ENCODE data around the gene GADL1.

GADL1 gene

GRCh38 chr3:30760737-30761136, 133.7 kb downstream of the GADL1 start:
- Histone ChIP-seq H3K9me2 (replicated peaks; ENCODE audit: control insufficient read depth, low read length) (no peaks in the 10 kb centered on the region), H4K20me1 (ENCODE audit: control insufficient read depth, insufficient read depth, low read depth, low read length) (no peaks in the 10 kb centered on the region), H3K79me2 (ENCODE audit: control insufficient read depth, low read length) (no peaks in the 10 kb centered on the region), H3K4me2 (ENCODE audit: low read length) (no peak overlapping the region), H3K4me3 (ENCODE audit: low read length) (no peak overlapping the region), H3K27ac (ENCODE audit: low read depth, low read length) (no peak overlapping the region), H3K36me3 (ENCODE audit: control insufficient read depth, low read length) (no peaks in the 10 kb centered on the region), H3K9me3 (ENCODE audit: control insufficient read depth, insufficient read depth, low read length) (no peaks in the 10 kb centered on the region), H3F3A (ENCODE audit: control insufficient read depth, insufficient read depth) (no peaks in the 10 kb centered on the region), H3K27me3 (ENCODE audit: control insufficient read depth, low read length) (0 out of 2 replicates have a peak, but pooled peaks cover 3% of the 10 kb centered on the region), H3K4me1 (ENCODE audit: control insufficient read depth, low read length) (no peaks in the 10 kb centered on the region)
- TF ChIP-seq CTCF (IDR thresholded peaks at IDR 0.05; ENCODE audit: low read depth, low read length, poor library complexity, severe bottlenecking), result no peak

- H3K4me3 ChIP-seq (ENCODE audit: low read length), result no peak overlapping the region
- no peaks in the 10 kb centered on the region for H4K20me1 ChIP-seq (ENCODE audit: control insufficient read depth, insufficient read depth, low read depth, low read length)
- H3K9me3 ChIP-seq (ENCODE audit: control insufficient read depth, insufficient read depth, low read length), result no peaks in the 10 kb centered on the region
- H3K36me3 ChIP-seq (ENCODE audit: control insufficient read depth, low read length), result no peaks in the 10 kb centered on the region
- H3K4me1 ChIP-seq (ENCODE audit: control insufficient read depth, low read length), result no peaks in the 10 kb centered on the region
- H3K79me2 ChIP-seq (ENCODE audit: control insufficient read depth, low read length), result no peaks in the 10 kb centered on the region
- no peaks in the 10 kb centered on the region for H3K9me2 ChIP-seq (replicated peaks; ENCODE audit: control insufficient read depth, low read length)
- H3K27ac ChIP-seq (ENCODE audit: low read depth, low read length), result no peak overlapping the region
- no peak overlapping the region for H3K4me2 ChIP-seq (ENCODE audit: low read length)
- H3F3A ChIP-seq (ENCODE audit: control insufficient read depth, insufficient read depth), result no peaks in the 10 kb centered on the region
- H3K27me3 ChIP-seq (ENCODE audit: control insufficient read depth, low read length), result 0 out of 2 replicates have a peak, but pooled peaks cover 3% of the 10 kb centered on the region
- no peak for TF ChIP-seq EZH2phosphoT487 (IDR thresholded peaks at IDR 0.05; ENCODE audit: borderline replicate concordance, low read length)
- TF ChIP-seq CTCF (IDR thresholded peaks at IDR 0.05; ENCODE audit: low read depth, low read length, poor library complexity, severe bottlenecking), result no peak
These were observed 134.3 kb downstream of the GADL1 start for GRCh38 chr3:30760040-30760695.

GRCh38 chr3:30756218-30756617, 138.2 kb downstream of the GADL1 start:
- Histone ChIP-seq H3K79me2 (ENCODE audit: control insufficient read depth, low read length) (no peaks in the 10 kb centered on the region), H4K20me1 (ENCODE audit: control insufficient read depth, insufficient read depth, low read depth, low read length) (no peaks in the 10 kb centered on the region), H3K36me3 (ENCODE audit: control insufficient read depth, low read length) (no peaks in the 10 kb centered on the region), H3K27ac (ENCODE audit: low read depth, low read length) (no peak overlapping the region), H3K4me1 (ENCODE audit: control insufficient read depth, low read length) (no peaks in the 10 kb centered on the region), H3K4me3 (ENCODE audit: low read length) (no peak overlapping the region), H3F3A (ENCODE audit: control insufficient read depth, insufficient read depth) (no peaks in the 10 kb centered on the region), H3K9me2 (replicated peaks; ENCODE audit: control insufficient read depth, low read length) (no peaks in the 10 kb centered on the region), H3K4me2 (ENCODE audit: low read length) (no peak overlapping the region), H3K27me3 (ENCODE audit: control insufficient read depth, low read length) (0 out of 2 replicates have a peak, but pooled peaks cover 7% of the 10 kb centered on the region), H3K9me3 (ENCODE audit: control insufficient read depth, insufficient read depth, low read length) (no peaks in the 10 kb centered on the region)
- no peak for TF ChIP-seq EZH2phosphoT487 (IDR thresholded peaks at IDR 0.05; ENCODE audit: borderline replicate concordance, low read length)
- TF ChIP-seq CTCF (IDR thresholded peaks at IDR 0.05; ENCODE audit: low read depth, low read length, poor library complexity, severe bottlenecking), result no peak

All from DOHH2 (cell line).